Skin of body (tissue), 2 donors: ENCODE results near the gene LRRK2. TPM values are rescaled to one million over a fixed set of nuclear protein-coding genes. Genes with fewer than 3 reads are reported as not detected.
"Not testable (repeated sequence)": the region's sequence is repeated elsewhere in the genome, so short reads cannot be mapped to it uniquely, and the experiment has no call there.

Source experiments
- DNase-seq: peaks from one replicate; lab custom pipeline; 2025; lab: John Stamatoyannopoulos, UW
- total RNA-seq: library from RNA; depleted of rRNA; stranded (reverse); fragments of >200 nt; gene quantifications from one replicate; pipeline ENCODE4 v1.2.3, GENCODE V29; 2014

LRRK2 gene
- total RNA-seq = 21.2 TPM

- peak; percentile 60 for DNase-seq
Observed at GRCh38 chr12:40224439-40225291, at the start of gene LRRK2. Gene LRRK2, plus strand, starts transcription at chr12:40224997. Its CDS starts 135 bp downstream, at chr12:40225132.

GRCh38 chr12:40175045-40175444 is 49.8 kb upstream of the LRRK2 start:
- no peak for DNase-seq

DNA sequence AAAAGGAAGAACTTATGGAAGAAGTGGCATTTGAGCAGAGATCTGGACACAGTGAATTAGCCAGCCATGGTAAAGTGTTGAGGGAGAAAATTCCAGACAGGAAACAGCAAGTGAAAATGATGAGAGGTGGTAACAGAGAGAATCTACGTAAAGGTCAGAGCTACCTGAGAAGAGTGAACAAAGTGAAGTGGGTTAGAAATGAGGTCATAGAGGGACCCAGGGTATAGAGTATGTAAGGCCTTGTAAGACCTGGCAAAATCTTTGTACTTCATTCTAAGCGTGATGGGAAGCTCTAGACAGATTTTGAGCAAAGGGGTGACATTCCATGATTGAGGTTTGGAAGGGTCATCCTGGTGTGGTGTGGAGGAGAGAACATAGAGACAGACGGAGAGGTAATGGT is 49.3 kb upstream of the LRRK2 start:
- DNase-seq = no peak

DNA sequence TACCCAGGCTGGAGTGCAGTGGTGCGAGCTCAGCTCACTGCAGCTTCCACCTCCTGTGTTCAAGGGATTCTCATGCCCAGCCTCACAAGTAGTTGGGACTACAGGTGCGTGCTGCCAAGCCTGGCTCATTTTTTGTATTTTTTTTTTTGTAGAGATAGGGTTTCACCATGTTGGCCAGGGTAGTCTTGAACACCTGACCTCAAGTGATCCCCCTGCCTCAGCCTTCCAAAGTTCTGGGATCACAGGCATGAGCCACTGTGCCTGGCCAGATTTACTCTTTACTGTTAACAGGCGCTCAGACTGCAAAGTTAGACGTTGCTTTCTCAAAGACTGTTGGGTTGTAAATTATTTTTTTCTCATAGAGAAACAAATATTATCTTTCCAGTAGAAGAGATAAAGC is 46.1 kb upstream of the LRRK2 start:
- no peak for DNase-seq

DNA sequence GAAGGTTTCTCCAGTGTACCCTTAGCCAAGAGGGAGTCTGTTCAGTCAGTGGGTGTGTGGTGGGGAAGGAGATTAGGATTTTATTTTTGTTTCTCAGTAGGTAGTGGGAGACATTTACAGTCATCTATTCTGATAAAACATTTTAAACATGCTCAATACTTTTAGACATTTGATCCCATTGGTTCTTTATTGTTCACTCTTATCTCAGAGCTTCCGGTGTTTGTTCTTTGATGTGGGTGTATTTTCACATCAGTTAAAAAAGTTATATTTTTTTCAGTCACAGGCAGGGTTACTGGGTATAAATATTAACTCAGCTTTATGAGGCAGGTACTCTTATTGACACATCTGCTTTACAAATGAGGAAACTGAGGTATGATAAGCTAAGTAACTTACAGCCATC is 43.3 kb upstream of the LRRK2 start:
- no peak for DNase-seq

DNA sequence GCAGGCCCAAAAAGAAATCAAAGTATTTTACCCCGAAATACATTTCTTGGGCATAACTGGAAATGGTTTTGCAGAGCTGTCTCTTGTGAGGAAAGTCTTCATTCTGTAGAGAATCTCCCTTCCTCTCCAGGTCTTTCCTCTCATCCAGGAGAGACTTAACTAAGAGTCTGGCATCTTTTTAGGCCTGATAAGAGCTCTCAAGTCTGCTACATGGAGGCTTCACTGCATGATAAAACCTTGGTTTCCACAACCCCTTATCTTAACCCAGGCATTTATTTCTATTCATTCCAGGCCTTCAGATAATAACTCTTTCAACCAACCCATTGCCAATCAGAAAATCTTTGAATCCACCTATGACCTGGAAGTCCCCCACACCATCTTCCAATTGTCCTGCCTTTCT is 41.1 kb upstream of the LRRK2 start:
- DNase-seq = no peak

GRCh38 chr12:40184493-40185302 is 40.1 kb upstream of the LRRK2 start:
- no peak for DNase-seq

DNA sequence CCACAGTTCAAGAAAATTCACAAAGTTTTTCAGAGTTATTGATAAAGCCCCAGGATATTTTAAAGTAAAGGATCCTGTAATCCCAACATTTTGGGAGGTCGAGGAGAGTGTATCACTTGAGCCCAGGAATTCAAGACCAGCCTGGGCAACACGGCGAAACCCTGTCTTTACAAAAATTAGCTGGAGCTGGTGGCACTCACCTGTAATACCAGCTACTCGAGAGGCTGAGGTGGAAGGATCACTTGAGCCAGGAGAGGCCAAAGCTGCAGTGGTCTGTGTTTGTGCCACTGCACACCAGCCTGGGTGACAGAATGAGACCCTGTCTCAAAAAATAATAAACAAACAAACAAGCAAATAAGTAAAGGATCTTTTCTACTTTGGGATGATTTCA is 39.5 kb upstream of the LRRK2 start:
- no peak for DNase-seq

- no peak for DNase-seq
Observed at GRCh38 chr12:40188558-40189320, 36.1 kb upstream of the LRRK2 start.

DNA sequence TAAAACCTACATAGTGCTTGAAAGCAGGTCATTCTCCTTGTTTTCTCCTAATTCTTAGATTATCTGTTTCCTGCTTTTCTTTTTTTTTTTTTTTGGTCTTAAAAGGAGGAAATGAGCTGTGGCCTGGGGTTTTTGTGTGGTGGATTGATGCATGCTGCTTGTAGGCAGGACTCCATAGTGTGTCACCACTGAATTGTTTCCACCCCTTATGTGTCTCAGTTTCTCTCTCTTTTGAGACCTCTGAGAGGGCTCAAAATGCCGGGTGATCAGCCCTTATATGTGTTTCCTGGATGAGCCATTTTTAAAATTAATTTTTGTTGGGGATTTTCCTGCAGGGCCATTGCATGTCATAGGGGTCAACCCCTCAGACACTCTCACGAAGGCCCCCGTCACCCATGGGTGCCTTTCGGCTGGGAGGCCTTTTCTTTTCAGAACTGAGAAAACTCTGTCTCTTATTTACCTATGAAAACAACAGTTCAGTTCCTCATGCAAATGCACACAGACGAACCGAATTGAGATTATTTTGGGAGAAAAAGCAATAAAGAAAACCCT is 32.0 kb upstream of the LRRK2 start:
- DNase-seq = no peak

GRCh38 chr12:40194846-40195245 is 30.0 kb upstream of the LRRK2 start:
- DNase-seq = no peak

GRCh38 chr12:40197590-40197989 is 27.2 kb upstream of the LRRK2 start:
- no peak for DNase-seq

- DNase-seq = no peak
Observed at GRCh38 chr12:40198601-40199000, 26.2 kb upstream of the LRRK2 start.

DNA sequence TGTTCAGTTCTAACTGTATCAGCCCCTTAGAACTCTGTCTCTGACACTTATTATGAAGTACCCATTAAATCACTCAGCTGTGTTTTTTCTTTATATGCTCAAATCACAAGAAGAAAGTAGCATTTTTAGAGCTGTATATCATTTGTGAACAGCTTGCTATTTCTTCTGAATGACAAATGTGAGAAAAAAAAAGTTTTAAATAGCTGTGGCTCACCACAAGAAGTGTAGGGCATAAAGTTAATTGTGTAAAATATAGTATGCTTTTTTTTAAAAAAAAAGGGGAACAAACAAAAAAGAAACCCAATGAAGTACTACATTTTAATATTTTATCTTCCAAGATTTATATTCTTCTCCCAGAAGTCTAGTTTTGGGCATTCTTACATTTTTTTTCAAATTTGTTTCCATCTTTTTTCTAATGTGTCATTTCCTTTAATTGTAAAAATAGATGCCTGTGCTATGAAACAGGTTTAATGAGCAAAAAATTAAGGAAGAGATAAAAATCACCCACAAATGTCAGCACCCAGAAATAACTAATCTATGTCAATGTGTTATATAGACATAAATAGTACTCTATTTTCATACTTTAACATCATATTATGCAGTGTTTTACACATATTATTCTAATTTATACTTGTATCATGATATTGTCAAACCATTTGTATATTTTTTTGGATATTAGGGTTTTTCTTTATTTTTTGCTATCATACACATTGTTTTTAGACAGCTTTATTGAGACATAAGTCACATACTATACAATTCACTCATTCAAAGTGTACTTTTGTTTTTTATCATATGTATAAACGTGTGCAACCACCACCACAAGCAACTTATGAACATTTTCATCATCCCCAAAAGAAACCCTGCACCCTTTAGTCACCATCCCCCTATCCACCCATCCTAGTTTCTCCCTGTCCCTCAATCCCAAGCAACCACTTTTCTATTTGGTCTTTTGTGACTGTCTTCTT is 22.4 kb upstream of the LRRK2 start:
- DNase-seq = no peak

DNA sequence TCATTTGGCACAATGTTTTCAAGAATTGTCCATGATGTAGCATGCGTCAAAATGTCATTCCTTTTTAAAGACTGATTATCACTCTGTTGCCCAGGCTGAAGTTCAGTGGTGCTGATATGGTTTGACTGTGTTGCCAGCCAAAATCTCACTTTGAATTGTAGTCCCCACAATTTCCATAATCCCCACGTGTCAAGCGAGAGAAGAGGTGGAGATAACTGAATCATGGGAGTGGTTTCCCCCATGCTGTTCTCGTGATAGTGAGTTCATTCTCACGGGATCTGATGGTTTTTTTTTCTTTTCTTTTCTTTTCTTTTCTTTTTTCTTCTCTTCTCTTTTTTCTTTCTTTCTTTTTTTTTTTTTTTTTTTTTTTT is 21.8 kb upstream of the LRRK2 start:
- DNase-seq = no peak

GRCh38 chr12:40204337-40204736 is 20.5 kb upstream of the LRRK2 start:
- DNase-seq = no peak

- DNase-seq = no peak
Observed at GRCh38 chr12:40207551-40207950, 17.2 kb upstream of the LRRK2 start.

DNA sequence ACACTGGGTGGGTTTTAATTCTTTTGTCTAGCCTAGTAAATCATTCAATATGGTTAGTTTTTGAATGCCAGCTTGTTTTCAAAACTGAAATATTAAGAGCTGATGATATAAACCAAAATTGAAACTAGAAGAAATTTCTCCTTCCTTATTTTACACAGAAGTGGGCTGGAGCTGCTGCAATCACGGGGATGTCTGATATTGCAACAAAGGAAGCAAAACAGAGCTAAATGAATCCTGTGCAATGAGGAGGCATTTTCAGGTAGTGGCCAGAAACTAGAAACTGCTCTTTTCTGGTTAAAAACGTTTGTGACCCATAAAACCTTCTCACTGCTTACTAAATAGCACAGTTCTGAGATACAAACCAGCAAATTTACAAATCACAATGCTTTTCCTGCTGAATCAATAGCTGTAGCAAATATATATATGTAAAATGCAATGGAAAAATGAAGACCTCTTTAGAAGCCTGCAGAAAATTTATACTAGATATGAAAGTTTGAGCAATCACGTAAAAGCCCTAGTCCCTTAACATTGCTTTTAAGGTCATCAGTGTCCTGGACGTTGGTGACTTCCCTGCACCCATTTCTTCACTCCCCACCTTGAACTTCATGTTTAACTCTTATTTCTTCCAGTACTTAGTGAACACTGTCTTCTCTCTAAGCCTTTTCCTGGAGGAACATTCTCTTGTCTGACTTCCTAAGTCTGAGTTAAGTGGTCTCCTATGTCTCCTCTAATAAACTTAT is 15.9 kb upstream of the LRRK2 start:
- no peak for DNase-seq

GRCh38 chr12:40209886-40210285 is 14.9 kb upstream of the LRRK2 start:
- no peak for DNase-seq

DNA sequence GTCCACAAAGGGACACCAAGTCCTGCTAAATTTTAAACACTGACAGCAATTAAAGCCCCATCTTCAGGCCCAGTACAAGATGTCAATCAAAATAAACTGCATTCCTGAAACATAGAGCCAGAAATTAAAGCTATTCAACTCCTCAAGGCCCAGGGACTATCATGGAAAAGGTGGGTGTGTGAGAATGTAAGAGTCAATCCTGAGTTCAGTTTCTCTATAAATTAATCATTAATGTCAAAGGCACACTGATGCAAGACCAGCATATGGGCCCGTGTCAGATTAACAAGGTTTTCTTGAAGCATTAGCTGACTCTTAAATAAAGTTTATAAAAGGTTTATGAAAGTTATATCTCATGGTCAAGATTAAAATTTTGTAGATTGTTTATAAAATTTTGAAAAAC is 13.6 kb upstream of the LRRK2 start:
- not testable (repeated sequence) for DNase-seq
